GM19395 (cell line): ENCODE results near the gene ARID1A.
"Not testable (repeated sequence)": the region's sequence is repeated elsewhere in the genome, so short reads cannot be mapped to it uniquely, and the experiment has no call there.

Source experiments
- ATAC-seq: cut with Tn5 transposase; IDR thresholded peaks from one replicate; pipeline ENCODE4 v1.9.1; 2021; ENCODE audit warnings: mild to moderate bottlenecking, moderate library complexity; ENCODE audit not compliant: unreplicated experiment

Gene ARID1A

DNA sequence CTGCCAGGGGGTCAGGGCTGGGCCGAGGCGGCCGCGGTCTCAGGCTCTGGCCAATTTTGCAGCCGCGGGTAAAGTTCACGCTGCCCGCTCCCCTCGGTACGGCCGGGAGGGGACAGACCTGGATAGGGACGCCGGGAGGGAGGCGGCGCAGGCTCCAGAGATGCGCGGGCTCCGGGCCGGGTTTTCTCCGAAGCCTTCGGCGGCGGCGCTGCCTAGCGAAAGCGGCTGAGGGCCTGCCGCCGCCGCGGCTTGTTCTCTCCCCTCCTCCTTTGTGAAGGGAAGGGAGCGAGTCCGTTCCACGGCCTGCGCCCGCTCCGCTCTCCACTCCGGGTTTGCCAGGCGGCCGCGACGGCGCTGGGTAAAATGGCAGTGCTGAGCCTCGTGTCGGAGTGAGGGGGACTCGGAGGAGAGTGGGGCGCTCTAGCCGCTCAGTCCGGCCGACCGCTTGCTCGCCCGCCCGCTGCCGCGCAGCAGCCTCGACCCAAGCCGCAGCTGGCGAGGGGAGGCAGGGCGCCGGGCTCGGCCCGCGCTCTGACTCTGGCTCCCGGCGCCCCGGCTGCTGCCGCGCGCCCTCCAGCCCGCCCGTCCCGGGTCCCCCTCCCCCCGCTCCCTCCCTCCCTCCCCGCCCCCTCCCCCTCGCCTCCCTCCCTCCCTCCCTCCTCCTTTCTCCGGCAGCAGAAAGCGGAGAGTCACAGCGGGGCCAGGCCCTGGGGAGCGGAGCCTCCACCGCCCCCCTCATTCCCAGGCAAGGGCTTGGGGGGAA lies at the start of gene ARID1A:
Gene ARID1A, plus strand, starts transcription at position 660 of the 763 bp plus-strand sequence. CDS start 389 bp downstream, outside the sequence.
- peak; percentile 41 for ATAC-seq

DNA sequence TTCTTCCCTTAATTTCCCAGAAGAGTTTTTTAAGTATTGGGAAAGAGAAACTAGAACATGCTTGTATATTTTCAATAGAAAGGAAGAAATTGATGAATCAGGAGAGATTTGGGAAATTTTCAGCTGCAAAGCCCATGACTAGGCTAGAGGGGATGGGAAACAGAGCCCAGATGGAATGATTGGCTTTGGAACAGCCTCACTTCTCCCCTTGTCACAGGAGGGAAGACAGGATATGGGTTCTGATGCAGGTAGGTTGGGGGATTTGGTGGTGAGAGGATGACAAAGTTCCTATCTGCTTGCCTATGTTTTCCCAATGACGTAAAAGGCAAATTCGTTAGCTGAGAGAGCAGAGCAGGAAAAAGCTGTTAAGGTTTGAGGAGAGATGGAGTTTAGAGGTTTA lies 31.0 kb upstream of the ARID1A start:
- no peak for ATAC-seq

DNA sequence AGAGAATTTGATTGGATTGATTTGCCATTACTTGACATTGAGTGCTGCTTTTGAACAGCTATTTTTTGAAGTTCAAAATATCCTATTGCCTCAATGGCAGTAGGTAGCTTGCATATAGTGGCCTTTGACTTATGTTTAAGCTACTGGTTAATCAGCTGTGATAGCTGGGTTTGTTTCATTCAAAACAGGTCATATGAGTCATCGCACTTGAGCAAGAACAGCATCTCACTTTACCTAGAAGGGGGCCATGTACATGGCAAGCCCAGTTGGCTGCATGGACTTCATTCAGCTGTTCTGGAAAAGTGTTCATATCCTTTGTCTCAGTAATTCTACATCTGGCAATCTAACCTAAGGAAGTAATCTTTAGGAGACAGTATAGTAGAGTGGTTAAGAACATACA lies 29.0 kb upstream of the ARID1A start:
- ATAC-seq, result no peak

DNA sequence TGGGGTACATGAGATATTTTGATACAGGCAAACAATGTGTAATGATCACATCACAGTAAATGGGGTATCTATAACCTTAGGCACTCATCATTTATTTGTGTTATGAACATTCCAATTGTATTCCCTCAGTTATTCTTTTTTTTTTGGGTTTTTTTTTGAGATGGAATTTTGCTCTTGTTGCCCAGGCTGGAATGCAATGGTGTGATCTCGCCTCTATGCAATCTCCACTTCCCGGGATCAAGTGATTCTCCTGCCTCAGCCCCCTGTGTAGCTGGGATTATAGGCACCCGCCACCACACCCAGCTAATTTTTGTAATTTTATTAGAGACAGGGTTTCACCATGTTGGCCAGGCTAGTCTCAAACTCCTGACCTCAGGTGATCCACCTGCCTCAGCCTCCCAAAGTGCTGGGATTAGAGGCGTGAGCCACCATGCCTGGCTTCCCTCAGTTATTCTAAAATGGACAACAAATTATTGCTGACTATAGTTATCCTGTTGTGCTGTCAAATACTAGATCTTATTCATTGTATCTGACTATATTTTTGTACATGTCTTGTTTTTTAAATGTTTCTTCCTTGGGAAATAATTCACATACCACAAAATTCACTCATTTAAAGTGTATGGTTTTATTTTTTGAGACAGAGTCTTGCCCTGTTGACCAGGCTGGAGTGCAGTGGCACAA lies 27.6 kb upstream of the ARID1A start:
- not testable (repeated sequence) for ATAC-seq

DNA sequence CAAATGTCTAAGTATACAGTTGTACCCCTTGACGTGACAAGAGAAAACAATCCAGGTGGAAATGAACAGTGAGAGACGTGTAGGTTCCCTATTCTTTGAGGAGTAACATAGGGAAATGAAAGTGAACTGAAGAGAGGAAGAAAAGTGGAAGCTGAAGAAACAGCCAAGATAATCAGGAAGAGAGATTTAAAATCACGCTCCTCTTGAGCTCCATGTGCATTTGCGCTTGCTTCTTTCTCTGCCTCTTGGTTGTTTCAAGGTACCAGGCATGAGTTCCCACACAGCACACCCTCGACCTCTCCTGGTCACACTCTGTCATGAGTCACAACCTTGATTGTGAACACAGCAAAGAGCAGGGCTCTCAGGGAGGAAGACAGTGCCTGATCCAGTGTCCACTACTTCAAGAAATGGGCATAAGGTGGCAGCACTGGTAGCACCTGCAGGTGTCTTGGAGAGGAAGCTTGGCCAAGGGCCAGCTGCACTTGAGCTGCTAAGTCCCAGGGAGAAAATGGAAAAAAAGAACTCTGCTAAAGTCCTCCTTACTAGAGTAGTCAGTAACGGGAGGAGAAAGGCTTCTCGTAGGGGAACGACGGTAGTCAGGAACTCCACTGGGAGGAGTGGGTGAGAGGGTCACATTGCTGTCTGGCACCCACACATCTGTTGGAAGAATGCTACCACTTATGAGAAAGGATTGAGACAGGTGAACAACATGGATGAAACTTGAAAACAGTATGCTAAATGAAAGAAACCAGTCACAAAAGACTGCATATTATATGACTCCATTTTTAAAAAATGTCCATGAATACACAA lies 18.3 kb upstream of the ARID1A start:
- ATAC-seq, result no peak

DNA sequence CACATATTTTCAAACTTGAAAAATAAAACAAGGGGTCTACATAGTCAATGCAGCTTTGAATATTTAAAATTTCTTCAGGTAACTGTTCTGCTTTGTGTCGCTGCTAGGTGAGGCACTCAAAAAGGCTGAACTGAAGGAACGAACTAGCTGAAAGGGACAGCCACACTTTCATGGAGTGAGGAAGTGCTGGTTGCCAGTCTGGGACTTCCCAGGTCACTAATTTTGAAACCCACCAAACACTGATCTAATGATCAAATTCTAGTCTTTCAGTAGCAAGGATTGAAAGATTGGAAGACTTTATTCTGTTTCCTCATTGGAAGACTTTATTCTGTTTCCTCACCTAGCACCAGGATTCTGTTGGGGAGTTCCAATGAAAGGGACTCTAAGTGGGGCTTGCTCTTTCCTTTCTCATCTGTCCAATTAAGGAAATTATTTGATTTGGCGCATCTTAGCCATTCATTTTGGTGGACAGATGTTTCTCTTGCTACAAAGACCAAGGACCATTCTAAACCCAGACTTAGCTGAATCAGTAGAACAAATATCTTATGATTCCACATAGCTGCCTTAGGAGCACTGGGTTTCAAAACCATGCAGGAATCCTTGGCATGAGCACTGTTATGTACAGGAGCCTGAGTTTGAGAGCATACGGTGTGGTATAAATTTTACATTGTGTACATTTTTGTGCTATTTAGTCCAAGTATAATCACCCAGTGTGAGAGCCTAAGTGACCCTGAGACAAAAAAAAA lies 10.9 kb upstream of the ARID1A start:
- ATAC-seq, result no peak

DNA sequence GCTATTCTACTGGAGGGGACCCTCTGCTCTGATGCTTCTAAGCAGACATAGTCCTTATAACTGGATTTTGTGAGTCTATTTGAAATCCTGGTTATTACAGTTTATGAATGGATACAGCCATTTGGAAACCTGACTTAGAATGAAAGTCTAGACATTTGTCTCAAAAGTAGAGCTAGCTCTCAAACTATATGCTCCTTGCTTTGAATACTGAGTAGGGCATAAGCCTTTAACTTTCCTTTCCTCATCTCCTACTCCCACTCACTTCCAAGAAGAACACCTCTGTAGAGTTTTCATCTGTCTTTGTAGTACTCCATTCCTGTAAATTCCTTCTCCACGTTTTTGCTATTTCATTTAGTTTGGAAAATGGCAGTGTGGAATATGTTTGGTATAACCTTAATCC lies 9.0 kb upstream of the ARID1A start:
- no peak for ATAC-seq

DNA sequence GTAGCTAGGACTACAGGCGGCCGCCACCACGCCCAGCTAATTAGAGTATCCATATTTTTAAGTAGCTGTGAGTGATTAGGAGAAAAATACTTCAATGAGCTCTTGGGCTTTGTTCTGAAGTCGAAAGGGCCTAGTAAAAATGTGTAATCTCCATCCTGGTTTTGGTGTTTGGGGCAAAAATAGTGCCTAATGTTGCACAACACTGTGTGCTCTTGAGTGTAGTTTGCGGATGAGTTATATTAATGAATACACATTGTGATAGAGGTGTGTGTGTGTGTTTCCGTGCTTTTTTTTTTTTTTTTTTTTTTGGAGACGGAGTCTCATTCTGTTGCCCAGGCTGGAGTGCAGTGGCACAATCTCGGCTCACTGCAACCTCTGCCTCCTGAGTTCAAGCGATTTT lies 6.3 kb upstream of the ARID1A start:
- no peak for ATAC-seq

DNA sequence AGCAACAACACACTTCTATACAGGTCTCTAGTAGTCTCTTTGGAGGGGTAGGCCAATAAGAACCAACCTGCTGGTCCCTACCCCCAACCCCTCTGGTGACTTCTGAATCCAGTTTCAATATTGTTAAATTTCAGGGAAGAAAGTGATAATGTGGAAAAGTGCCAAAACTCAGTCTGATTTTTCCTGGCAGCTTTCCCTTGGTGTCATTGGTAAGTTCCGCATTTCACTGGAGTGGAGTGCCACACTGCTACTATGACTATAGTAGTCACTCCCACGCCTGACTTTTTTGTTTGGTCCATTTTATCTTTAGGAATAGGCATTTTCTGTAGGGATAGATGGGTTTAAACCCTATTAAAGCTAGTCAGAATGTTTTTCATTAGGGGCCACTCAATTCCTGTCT lies 5.7 kb upstream of the ARID1A start:
- ATAC-seq, result no peak

DNA sequence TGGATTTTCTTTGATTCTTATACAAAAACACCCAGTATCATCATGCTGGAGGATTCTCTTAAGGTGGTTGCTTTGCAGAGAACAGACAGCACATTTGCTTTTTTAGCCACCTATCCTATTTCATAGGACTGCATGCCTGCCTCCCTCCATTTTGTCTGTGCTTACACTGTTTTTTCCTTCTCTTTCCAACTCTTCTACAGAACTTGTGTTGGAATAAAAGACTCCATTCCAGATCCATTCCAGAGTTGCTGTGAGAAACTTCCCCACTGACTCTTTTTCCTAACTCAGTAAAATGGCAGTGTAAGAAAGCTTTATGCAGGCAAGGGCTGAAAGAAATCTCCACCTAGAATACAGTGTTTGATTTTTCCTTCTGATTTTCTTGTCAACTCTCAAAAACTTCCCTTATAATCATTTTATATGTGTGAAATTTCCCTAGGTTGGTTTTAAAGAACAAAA lies 5.2 kb upstream of the ARID1A start:
- ATAC-seq, result no peak

DNA sequence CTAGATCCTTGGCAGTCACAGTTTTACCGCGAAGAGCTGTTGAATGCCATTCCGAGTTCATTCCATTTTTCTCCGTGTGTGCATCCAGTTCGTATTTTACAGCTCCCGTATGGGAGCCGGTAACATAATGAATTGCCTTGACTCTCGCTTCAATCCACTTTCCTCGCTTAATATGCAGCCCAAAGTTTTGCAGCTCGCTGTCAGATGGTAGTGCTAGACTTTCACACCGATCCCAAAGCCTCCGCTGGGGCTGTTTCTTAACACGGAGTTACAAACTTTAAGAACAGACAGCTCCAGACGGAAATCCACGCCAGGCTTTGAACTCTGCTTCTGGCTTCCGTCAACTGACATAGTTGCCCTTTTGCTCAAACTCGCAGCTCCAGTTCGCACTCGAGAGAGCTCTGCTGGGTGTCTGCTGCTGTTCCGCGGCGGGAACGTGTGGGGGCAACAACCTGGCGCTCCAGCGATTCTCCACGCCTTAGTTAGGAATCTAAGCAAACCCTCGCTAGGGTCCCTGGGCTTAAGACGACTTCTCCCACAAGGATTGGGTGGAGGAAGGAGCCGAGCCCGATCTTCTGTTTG lies 3.5 kb upstream of the ARID1A start:
- peak; percentile 37 for ATAC-seq

DNA sequence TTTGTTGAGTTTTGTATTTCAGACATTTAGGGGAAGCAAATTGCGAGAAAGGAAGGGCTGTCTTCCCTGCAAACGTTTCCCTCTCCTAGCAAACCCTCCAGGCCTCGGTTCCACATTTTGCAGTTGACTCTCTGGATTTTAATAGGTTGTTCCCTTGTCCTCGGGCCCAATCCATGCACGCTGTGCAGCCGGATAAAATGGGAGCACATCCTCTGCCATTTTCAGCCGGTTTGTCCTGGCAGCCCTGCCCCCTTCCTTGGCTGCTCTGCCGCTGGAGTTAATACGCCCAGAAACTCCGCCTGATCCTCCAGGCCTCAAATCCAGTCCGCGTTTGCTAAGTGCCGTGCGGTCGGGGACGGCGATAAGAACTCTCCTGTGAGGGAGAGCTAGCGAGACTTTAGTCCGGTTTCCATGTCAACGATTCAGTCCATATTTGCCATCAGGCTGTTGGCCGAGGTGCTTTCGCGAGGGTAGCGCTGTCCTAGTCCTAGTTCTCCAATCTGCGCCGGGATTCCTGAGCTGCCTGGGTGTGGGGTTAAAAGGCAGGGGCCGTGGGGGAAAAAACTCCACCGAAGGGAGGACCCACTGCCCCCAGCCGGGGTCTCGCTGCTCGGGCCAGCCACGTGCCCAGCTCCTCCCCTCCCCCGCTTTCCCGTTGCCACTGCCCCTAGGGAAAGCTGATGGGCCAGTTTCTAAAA lies 2.9 kb upstream of the ARID1A start:
- no peak for ATAC-seq

DNA sequence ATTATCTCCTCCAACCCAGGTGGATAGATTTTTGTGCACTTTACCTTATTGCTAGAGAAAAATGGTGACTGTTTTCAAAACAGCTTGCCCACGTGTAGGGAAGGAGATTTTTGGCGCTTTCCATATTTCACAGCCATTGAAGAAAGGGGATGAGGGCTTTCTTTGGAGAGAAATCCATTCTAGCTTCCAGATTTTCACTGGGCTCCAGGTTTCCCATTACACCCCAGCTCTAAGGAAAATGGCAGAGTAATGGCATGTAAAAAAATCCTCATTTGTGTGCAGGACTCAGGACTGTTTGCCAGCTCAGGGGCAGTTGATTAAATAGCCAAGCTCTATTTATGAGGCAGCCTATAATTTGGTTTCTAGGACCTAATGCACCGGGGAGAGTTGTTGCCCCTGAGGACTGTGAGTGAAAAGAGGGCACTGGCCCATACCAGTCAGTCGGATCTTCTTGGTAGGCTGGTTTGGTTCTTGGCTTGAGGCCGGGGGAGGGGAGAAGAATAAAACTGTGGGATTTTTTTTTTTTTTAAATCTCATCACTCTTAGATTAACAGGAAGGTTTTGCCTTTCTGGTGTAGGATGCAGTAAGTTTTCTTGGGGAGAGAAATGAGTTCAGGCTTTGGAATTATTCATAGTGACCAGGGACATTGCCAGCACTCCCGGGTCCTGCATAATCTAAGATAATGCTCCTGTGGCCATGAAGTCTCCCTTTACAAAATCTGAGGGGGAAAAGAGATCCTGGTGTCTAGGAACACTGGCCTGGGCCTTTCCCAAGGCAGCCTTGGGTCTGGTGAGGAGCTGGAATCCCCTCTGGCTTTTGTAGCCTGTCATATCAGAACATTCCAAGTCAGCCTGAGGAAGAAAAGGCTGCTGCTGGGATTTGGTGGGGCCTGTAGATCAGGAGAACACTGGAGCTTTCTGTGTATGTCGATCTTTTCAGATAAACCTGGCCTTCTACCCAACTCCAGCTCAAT lies 1.9 kb upstream of the ARID1A start:
- no peak for ATAC-seq

DNA sequence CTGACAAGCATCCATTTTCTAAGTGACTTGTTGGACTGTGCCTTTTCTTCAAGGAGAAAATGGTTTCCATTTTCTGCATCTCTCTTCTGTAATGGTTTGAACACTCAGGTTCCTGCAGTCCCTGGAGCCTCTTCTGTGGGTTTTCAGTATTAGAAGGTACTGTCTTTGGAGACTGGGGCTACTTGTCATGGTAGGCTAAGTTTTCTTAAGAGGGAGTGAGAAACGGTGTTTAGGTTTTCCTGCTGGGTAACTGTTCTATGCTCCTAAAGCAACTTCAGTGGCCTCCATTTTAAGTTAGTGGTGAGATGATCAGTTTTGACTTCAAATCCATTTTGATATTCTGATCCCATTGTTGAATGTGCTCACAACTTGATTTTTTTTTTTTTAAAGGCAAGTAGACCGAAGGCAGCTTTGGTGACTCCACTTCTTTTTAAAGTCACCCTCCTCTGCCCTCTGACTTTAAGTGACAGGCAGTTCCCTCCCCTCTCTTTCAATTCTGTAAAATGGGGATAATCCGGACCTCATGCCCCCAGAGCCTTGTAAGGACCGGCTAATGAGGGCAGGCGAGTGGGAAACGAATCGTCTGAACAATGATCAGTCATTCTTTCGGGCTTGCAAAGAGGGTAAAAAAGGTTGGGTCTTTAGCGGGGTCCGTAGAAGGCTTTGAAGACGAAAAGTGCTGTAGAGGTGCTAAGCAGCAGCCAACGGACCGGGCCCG lies 1.0 kb upstream of the ARID1A start:
- ATAC-seq, result no peak

DNA sequence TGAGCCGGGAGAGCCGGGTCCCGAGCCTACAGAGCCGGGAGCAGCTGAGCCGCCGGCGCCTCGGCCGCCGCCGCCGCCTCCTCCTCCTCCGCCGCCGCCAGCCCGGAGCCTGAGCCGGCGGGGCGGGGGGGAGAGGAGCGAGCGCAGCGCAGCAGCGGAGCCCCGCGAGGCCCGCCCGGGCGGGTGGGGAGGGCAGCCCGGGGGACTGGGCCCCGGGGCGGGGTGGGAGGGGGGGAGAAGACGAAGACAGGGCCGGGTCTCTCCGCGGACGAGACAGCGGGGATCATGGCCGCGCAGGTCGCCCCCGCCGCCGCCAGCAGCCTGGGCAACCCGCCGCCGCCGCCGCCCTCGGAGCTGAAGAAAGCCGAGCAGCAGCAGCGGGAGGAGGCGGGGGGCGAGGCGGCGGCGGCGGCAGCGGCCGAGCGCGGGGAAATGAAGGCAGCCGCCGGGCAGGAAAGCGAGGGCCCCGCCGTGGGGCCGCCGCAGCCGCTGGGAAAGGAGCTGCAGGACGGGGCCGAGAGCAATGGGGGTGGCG lies 371 bp downstream of the ARID1A start:
- ATAC-seq, result no peak

DNA sequence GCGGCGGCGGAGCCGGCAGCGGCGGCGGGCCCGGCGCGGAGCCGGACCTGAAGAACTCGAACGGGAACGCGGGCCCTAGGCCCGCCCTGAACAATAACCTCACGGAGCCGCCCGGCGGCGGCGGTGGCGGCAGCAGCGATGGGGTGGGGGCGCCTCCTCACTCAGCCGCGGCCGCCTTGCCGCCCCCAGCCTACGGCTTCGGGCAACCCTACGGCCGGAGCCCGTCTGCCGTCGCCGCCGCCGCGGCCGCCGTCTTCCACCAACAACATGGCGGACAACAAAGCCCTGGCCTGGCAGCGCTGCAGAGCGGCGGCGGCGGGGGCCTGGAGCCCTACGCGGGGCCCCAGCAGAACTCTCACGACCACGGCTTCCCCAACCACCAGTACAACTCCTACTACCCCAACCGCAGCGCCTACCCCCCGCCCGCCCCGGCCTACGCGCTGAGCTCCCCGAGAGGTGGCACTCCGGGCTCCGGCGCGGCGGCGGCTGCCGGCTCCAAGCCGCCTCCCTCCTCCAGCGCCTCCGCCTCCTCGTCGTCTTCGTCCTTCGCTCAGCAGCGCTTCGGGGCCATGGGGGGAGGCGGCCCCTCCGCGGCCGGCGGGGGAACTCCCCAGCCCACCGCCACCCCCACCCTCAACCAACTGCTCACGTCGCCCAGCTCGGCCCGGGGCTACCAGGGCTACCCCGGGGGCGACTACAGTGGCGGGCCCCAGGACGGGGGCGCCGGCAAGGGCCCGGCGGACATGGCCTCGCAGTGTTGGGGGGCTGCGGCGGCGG lies 1.0 kb downstream of the ARID1A start:
- ATAC-seq, result no peak

DNA sequence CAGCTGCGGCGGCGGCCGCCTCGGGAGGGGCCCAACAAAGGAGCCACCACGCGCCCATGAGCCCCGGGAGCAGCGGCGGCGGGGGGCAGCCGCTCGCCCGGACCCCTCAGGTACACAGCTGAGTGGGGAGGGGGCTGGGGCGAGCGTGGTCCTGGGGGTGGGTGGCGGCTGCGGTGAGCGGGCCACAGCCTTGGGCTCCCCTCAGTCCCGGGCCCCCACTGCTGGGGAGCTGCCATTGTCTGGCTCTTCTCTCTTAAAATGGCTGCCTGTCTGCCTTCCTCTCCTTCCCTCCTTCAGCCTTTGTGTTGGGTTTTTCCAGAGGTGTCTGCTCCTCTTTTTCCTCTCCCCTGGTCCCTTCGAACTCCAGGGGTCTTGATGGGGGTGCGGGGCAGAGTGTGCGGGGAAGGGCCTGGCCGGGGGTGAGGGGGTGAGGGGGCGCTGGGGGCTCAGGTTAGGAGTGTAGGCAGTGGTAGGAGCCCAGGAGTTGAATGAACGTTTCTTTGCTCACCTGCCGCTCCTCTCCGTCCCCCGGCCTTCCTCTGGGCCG lies 1.7 kb downstream of the ARID1A start:
- no peak for ATAC-seq
